ENCODE measurements around the gene PDZK1. TPM values are rescaled to one million over a fixed set of nuclear protein-coding genes. Genes with fewer than 3 reads are reported as not detected.

PDZK1 gene
- total RNA-seq, 3 donors from 2014 or later = 1.1 to 1.2 TPM; not detected in 1

GRCh38 chr1:145706086-145706664 is 993 bp downstream of the PDZK1 start:
- ATAC-seq = no peak
- Histone ChIP-seq H3K4me1 (ENCODE audit: low read depth) (no peaks in the 10 kb centered on the region), H3K9me3 (no peaks in the 10 kb centered on the region), H3K4me3 (no peak overlapping the region), H3K36me3 (ENCODE audit: low read depth) (no peaks in the 10 kb centered on the region)
- DNase-seq = no peak
- TF ChIP-seq CTCF (IDR thresholded peaks at IDR 0.05) = no peak
- intact Hi-C loops (cut with DNase I, micrococcal nuclease) = no loop called here

GRCh38 chr1:145705622-145706021 is 1.5 kb downstream of the PDZK1 start:
- Histone ChIP-seq H3K9me3 (no peaks in the 10 kb centered on the region), H3K36me3 (ENCODE audit: low read depth) (no peaks in the 10 kb centered on the region), H3K4me3 (no peak overlapping the region), H3K4me1 (ENCODE audit: low read depth) (no peaks in the 10 kb centered on the region)
- DNase-seq (no peak), ATAC-seq (no peak)
- intact Hi-C loops (cut with DNase I, micrococcal nuclease) = no loop called here
- TF ChIP-seq CTCF (IDR thresholded peaks at IDR 0.05) = no peak

- no peak for TF ChIP-seq CTCF (IDR thresholded peaks at IDR 0.05)
- Histone ChIP-seq H3K4me1 (ENCODE audit: low read depth) (no peaks in the 10 kb centered on the region), H3K4me3 (no peak overlapping the region), H3K36me3 (ENCODE audit: low read depth) (no peaks in the 10 kb centered on the region), H3K9me3 (no peaks in the 10 kb centered on the region)
- intact Hi-C loops (cut with DNase I, micrococcal nuclease) = no loop called here
- ATAC-seq (no peak), DNase-seq (no peak)
Observed at GRCh38 chr1:145702826-145703225, 4.3 kb downstream of the PDZK1 start.

GRCh38 chr1:145702052-145702451 is 5.1 kb downstream of the PDZK1 start:
- intact Hi-C loops (cut with DNase I, micrococcal nuclease) = no loop called here
- Histone ChIP-seq H3K9me3 (no peaks in the 10 kb centered on the region), H3K4me1 (ENCODE audit: low read depth) (no peaks in the 10 kb centered on the region), H3K36me3 (ENCODE audit: low read depth) (no peaks in the 10 kb centered on the region), H3K4me3 (no peak overlapping the region)
- DNase-seq (no peak), ATAC-seq (no peak)
- TF ChIP-seq CTCF (IDR thresholded peaks at IDR 0.05) = no peak

GRCh38 chr1:145701306-145701862 is 5.8 kb downstream of the PDZK1 start:
- H3K36me3 ChIP-seq (ENCODE audit: low read depth) = no peaks in the 10 kb centered on the region
- TF ChIP-seq CTCF (IDR thresholded peaks at IDR 0.05) = no peak
- H3K9me3 ChIP-seq = no peaks in the 10 kb centered on the region
- ATAC-seq (no peak), DNase-seq (no peak)
- no peaks in the 10 kb centered on the region for H3K4me1 ChIP-seq (ENCODE audit: low read depth)
- intact Hi-C loops (cut with DNase I, micrococcal nuclease) = no loop called here
- no peak overlapping the region for H3K4me3 ChIP-seq

- ATAC-seq (no peak), DNase-seq (no peak)
- no peak overlapping the region for H3K4me3 ChIP-seq
- no peaks in the 10 kb centered on the region for H3K9me3 ChIP-seq
- H3K36me3 ChIP-seq (ENCODE audit: low read depth) = no peaks in the 10 kb centered on the region
- H3K4me1 ChIP-seq (ENCODE audit: low read depth) = no peaks in the 10 kb centered on the region
- no peak for TF ChIP-seq CTCF (IDR thresholded peaks at IDR 0.05)
- intact Hi-C loops (cut with DNase I, micrococcal nuclease) = no loop called here
Observed at GRCh38 chr1:145696630-145696960, 10.6 kb downstream of the PDZK1 start.
